Sigmoid colon (tissue), 4 donors: ENCODE results near the gene ANKMY1.

ENCODE experiments used
- EP300 ChIP-seq, 4 donors: sonication (generic); formaldehyde crosslinking; IDR thresholded peaks; one replicate each; pipeline ENCODE4 v1.6.1; 2017; ENCODE audit warnings: antibody characterized with exemption in 4 of 4
- POLR2A ChIP-seq, 2 donors: fragments of 450-650 bp; IDR thresholded peaks; one replicate each; pipeline ENCODE4 v1.6.1; 2016; ENCODE audit warnings: antibody characterized with exemption in 2 of 2, mild to moderate bottlenecking in 2 of 2, moderate library complexity in 2 of 2
- TF ChIP-seq, protein P1 (sequence below), 4 experiments: fragments of 450-650 bp in 3 of 4; fragments of 200-600 bp in 1 of 4; IDR thresholded peaks; one replicate each; pipeline ENCODE4 v1.5.1; 2016 to 2019; ENCODE audit warnings: antibody characterized with exemption in 4 of 4, mild to moderate bottlenecking in 3 of 4, moderate library complexity in 2 of 4

DNA sequence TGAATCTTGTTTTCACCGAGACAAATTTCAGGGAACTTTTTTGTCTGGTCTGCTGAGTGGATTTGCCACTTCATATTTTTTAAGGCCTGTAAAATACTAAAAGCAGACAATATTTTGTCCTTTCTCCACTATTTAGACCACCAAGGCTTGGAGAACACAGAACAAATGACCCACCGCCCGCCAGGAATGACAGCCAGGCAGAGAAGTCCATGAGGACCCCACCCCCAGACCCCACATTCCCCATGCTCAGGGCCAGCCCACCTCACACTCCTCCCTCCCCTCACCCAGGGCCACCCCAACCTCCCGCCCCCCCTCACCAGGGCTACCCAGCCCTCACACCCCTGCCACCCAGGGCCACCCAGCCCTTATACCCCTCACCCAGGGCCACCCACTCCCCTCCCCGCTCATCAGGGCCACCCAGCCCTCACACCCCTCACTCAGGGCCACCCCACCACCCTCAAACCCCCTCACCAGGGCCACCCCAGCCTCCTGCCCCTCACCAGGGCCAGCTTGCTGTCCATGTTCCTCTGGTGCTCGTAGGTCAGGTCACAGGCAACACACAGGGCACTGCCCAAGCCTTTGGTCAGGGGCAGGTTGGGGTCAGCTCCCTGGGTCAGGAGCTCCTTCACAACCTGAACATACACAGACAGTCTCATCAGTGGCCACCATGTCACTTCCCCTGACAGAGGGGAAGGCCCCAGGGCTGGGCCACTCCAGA, 50.6 kb downstream of the ANKMY1 start:
- TF ChIP-seq, protein P1, sequence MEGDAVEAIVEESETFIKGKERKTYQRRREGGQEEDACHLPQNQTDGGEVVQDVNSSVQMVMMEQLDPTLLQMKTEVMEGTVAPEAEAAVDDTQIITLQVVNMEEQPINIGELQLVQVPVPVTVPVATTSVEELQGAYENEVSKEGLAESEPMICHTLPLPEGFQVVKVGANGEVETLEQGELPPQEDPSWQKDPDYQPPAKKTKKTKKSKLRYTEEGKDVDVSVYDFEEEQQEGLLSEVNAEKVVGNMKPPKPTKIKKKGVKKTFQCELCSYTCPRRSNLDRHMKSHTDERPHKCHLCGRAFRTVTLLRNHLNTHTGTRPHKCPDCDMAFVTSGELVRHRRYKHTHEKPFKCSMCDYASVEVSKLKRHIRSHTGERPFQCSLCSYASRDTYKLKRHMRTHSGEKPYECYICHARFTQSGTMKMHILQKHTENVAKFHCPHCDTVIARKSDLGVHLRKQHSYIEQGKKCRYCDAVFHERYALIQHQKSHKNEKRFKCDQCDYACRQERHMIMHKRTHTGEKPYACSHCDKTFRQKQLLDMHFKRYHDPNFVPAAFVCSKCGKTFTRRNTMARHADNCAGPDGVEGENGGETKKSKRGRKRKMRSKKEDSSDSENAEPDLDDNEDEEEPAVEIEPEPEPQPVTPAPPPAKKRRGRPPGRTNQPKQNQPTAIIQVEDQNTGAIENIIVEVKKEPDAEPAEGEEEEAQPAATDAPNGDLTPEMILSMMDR (IDR thresholded peaks at IDR 0.05), result no peak
- TF ChIP-seq POLR2A (IDR thresholded peaks at IDR 0.05), result no peak
- no peak for TF ChIP-seq EP300 (IDR thresholded peaks at IDR 0.05)
